ENCODE measurements around the gene PDCD4.

The PDCD4 gene

GRCh38 chr10:110923856-110924493 is 52.2 kb downstream of the PDCD4 start:
- in situ Hi-C loops (cut with HindIII; ENCODE audit: low sequenced_read_pairs): no loop called here
- no peak overlapping the region for H3K4me3 ChIP-seq (ENCODE audit: low read depth, low read length)
- no peak for TF ChIP-seq CTCF (IDR thresholded peaks at IDR 0.05; ENCODE audit: low read depth, low read length)
- no peak for DNase-seq (ENCODE audit: low read depth, low spot score)

GRCh38 chr10:110927461-110927860 is 55.7 kb downstream of the PDCD4 start:
- no peak for TF ChIP-seq CTCF (IDR thresholded peaks at IDR 0.05; ENCODE audit: low read depth, low read length)
- no peak overlapping the region for H3K4me3 ChIP-seq (ENCODE audit: low read depth, low read length)
- DNase-seq (ENCODE audit: low read depth, low spot score): no peak
- in situ Hi-C loops (cut with HindIII; ENCODE audit: low sequenced_read_pairs): no loop called here

- in situ Hi-C loops (cut with HindIII; ENCODE audit: low sequenced_read_pairs): no loop called here
- no peak for DNase-seq (ENCODE audit: low read depth, low spot score)
- TF ChIP-seq CTCF (IDR thresholded peaks at IDR 0.05; ENCODE audit: low read depth, low read length): no peak
- H3K4me3 ChIP-seq (ENCODE audit: low read depth, low read length): no peak overlapping the region
These were observed 60.1 kb downstream of the PDCD4 start for GRCh38 chr10:110931769-110932381.

- in situ Hi-C loops (cut with HindIII; ENCODE audit: low sequenced_read_pairs): no loop called here
- no peak for DNase-seq (ENCODE audit: low read depth, low spot score)
- no peak overlapping the region for H3K4me3 ChIP-seq (ENCODE audit: low read depth, low read length)
- no peak for TF ChIP-seq CTCF (IDR thresholded peaks at IDR 0.05; ENCODE audit: low read depth, low read length)
These were observed 60.9 kb downstream of the PDCD4 start for GRCh38 chr10:110932505-110933180.

- no peak for TF ChIP-seq CTCF (IDR thresholded peaks at IDR 0.05; ENCODE audit: low read depth, low read length)
- H3K4me3 ChIP-seq (ENCODE audit: low read depth, low read length): no peak overlapping the region
- DNase-seq (ENCODE audit: low read depth, low spot score): no peak
- in situ Hi-C loops (cut with HindIII; ENCODE audit: low sequenced_read_pairs): no loop called here
These were observed 65.0 kb downstream of the PDCD4 start for GRCh38 chr10:110936757-110937156.

- no peak for TF ChIP-seq CTCF (IDR thresholded peaks at IDR 0.05; ENCODE audit: low read depth, low read length)
- H3K4me3 ChIP-seq (ENCODE audit: low read depth, low read length): no peak overlapping the region
- in situ Hi-C loops (cut with HindIII; ENCODE audit: low sequenced_read_pairs): no loop called here
- DNase-seq (ENCODE audit: low read depth, low spot score): no peak
These were observed 67.7 kb downstream of the PDCD4 start for GRCh38 chr10:110939419-110939818.
